Glomerular endothelial cell (primary cell): ENCODE results near the gene ST13. TPM values are rescaled to one million over a fixed set of nuclear protein-coding genes. Genes with fewer than 3 reads are reported as not detected.
"Not testable (repeated sequence)": the region's sequence is repeated elsewhere in the genome, so short reads cannot be mapped to it uniquely, and the experiment has no call there.

Experiments used
- DNase-seq: peaks from one replicate; pipeline ENCODE4 v3.0.0-alpha.2; 2011; ENCODE audit warnings: low read depth, low spot score; ENCODE audit errors: extremely low read depth
- total RNA-seq: library from RNA; depleted of rRNA; stranded (reverse); fragments of >200 nt; gene quantifications from 2 replicates; pipeline ENCODE4 v1.2.3, GENCODE V29; 2015

Gene ST13
- total RNA-seq, 1 donor from 2014 or later = 119 TPM

DNA sequence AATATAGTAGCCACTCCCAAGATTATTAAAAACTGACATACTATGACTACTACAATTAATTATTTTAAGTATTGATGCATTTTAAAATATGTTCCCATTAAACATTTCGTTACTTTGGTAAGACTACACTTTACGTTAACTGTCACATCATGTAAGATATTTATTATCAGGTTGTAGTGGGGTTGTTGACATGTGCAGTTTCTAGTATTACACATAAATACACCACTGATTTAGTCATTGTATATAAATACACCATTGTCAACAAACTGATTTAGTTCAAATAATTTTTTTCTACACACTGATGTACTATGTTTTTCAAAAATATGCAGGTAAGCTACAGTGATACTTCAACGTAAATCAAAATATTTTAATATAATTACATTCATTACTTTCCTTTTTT lies 11.5 kb downstream of the ST13 start:
- no peak for DNase-seq

DNA sequence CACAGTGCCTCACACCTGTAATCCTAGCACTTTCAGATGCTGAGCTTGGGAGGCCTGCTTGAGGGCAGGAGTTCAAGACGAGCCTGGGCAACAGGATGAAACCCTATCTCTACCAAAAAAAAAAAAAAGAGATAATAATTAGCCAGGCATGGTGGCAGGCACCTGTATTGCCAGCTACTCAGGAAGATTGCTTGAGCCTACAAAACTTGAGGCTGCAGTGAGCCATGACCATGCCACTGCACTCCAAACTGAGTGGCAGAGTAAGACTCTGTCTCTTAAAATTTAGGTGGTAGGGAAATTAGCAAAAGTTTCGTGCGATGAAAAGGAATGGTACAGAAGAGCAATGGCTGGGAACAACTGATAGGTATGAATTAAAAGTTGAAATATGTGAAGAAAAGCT lies 18.0 kb downstream of the ST13 start:
- no peak for DNase-seq

DNA sequence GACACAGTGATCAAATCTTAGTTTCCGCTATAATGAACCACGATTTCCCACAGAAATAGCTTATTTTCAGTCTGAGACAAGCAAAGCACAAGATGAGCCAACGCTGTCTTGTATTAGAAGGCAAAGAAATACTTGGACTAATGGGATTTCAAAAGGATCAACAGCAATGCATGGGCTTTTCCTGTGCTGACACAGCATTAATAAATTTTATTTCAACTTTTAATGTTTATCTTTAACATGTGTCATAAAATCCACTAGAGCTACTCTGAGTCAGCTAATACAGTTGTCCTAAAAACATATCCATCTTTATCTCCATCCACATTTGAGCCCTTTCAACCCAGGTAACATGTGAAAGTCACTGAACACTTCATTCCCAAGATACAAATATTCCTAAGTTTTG lies 21.8 kb downstream of the ST13 start:
- no peak for DNase-seq

DNA sequence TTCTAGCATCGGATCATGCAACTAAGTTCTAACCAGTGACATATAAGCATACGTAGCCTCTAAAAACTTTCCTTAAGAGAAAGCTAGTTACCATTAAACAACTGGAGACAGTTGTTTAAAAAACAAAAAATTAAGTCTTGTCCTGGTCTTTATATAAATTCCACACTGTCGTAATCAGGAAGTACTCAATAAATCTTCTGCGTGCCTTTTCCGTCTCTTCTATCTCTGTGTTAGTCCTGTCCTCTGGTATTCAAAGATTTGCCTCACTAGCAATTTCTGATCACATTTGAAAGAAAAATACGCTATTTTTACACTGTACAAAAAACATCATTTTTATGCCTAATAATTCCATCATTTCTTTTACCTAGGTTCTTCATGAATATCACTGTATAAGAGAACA lies 27.3 kb downstream of the ST13 start:
- no peak for DNase-seq

DNA sequence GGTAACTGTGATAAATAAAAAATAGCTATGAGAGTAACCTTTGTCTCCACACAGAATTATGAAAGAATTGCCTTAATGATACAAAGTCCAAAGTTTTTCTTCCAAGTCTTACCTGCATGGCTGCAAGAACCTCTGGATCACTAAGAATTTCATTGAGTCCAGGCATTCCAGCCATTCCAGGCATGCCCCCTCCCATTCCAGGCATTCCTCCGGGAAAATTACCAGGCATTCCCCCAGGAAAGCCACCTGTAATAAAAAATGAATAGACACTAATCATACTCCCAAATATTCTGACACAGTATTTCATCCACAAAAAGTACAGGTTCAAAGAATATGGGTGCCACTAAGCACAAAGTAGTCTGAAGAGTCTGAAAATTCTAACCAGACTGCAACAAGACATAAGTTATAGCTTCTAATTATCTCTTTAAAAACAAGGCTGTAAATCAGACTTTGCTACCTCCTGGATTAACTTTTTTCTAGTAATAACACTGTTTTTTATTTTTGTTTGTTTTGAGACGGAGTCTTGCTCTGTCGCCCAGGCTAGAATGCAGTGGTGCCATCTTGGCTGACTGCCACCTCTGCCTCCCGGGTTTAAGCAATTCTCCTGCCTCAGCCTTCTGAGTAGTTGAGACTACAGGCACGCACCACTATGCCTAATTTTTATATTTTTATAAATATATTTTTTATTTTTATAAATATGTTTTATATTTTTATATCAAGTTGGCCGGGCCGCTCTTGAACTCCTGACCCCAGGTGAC lies 29.3 kb downstream of the ST13 start:
- no peak for DNase-seq

DNA sequence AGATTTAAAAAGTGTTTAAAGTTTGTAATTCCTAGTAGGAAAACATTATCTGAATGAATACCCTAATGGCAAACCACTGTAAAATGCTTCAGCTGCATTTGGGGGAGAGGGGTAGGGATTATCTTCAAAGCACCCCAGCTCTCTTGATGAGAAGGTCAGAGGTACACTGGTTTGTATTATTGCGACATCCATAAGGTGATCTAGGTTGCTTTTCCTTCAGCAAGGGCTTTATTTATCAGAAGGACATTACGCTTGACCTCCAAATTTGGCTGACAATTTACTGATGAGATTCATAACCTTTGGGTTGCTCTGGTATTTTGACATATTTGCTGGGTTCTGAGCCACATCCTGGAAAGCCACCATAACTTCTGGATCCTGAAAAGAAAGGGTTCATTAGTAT lies 30.1 kb downstream of the ST13 start:
- DNase-seq = not testable (repeated sequence)

DNA sequence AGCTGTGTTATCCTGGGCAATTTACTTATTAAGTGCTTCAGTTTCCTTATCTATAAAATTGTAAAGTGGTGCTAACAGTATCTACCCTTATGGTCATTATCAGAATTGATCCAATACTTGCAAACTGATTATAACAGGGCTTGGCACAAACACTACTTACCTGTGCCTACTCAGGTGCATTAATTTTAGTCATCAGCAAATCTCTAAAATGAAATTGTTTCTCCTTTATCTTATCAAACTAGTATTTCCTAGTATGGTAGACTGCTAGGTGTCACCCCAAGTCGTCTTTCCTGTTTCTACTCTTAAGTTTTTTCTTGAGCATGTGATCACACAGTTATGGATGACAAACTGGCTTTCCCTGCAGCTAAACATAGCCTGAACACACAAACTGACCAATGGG lies 33.0 kb downstream of the ST13 start:
- no peak for DNase-seq

DNA sequence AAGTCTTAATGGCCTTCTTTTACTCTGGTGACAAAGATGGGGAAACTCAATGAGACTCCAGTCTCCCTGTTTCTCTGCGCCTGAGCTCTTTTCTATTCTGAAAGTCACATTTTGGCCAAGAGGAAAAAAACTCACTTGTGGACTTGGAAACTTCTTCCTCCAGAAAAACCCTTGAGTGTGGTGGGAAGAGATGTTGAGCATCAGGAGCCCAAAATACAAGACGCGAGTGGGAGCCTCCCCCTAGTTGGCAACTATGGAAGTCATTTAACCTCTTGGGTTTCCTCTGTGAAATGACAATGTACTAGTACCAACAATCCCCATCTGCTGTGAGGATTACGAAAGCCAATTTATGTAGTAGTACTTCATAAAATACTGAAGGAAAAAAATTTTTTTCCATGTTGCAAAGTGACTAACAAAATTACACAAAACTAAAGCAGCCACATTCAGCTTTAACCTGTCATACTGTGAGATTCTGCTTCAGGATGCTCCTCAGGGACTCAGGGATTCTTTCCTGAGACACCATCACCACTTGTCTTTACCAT lies 36.8 kb downstream of the ST13 start:
- no peak for DNase-seq

DNA sequence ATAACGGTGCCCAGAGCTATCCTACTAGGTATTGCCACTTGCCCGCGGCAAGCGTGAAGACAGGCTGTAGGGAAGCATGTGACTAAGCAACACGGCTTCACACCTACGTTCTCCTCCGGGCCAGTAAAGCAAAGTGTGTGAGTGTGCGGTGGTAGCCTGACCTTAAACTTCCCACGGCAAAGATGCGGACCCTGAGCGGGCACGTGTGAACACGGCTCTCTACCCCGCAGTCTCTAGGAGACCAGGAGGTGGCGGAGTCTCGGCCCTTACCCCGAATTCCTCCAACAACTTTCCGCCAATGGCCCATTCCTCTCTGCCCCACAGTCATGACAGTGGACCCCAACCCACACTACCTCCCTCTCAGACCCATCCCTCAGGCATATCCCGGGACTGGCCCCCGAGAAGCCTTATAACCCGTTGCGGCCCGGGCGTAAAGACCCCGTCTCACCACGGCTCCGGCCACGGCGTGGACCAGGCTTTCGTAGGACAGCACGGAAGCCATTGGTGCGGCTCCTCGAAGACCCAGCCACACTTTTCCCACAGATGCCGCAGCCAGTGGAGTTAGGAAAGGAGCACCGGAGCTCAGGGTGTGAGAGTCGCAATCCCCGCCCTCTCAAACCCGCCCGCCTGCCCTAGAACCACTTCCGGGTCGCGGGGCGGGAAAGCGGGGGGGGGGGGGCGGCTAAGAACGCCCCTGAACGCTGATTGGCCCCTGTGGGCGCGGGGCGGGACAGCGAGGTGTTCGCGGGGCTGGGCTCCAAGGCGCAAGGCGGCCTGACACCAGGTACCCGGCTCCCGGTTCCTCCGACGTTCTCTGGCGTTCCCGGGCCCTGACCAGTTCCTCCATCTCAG lies 37.5 kb downstream of the ST13 start, which contains the start of gene SLC25A17:
Gene SLC25A17 (minus strand): TSS at position 600 of the 852 bp plus-strand sequence. CDS start 98 bp downstream, at position 502.
- no peak for DNase-seq

DNA sequence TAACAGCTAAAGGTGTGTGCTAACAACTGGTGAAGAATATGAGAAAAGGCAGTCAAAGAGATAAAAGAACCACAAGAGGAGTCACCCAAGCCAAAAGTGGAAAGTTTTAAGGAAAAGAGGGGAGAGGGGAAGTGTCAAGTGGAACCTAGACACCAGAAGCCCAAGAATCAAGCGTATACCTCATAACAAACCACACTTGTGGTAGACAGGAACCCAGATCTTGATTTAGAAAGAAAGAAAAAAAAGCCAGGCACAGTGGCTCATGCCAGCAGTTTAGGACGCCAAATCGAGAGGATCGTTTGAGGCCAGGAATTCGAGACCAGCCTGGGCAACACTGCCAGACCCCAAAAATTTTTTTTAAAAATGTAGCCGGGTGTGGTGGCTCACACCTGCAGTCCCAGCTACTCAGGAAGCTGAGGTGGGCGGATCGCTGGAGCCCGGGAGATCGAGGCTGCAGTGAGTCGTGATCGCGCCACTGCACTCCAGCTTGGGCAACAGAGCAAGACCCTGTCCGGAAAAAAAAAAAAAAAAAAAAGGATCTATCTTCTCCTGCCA lies 38.2 kb downstream of the ST13 start:
- no peak for DNase-seq

DNA sequence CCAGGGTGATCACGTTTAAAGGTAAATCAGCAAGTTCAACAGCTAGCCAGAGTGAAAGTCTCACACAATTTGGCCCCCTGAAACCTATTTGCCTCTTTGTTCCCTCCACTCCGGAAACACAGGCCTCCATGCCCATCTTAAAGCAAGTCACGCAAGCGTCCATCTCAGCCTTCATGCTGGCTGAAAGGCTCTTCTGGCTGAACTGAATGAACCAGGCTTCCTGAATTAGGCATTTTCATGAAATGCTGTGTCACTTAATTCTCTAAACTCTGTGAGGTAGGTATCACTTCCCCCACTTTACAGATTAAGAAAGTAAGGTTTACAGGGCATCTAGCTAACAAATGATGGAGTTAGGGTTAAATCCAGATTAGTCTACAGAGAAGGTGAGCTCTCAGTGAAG lies 38.7 kb downstream of the ST13 start:
- no peak for DNase-seq

DNA sequence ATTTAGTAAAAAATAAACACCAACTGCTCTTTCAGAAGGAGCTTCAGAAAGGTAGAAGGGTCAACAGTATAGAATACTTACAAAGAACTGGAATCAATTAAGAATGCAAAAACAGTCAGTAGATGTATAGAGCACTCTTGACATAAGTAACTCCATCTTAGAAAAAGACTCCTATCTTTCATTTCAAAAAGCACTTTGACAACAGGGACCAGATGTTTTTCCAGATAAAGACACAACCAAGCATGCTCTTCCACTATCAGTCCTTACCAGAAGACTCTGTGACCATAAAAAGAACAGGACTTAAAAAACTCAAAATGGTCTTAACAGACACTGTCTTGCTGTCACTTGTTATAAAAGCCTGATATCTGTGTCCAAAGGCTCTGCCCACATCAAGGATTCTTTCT lies 42.5 kb downstream of the ST13 start:
- no peak for DNase-seq

DNA sequence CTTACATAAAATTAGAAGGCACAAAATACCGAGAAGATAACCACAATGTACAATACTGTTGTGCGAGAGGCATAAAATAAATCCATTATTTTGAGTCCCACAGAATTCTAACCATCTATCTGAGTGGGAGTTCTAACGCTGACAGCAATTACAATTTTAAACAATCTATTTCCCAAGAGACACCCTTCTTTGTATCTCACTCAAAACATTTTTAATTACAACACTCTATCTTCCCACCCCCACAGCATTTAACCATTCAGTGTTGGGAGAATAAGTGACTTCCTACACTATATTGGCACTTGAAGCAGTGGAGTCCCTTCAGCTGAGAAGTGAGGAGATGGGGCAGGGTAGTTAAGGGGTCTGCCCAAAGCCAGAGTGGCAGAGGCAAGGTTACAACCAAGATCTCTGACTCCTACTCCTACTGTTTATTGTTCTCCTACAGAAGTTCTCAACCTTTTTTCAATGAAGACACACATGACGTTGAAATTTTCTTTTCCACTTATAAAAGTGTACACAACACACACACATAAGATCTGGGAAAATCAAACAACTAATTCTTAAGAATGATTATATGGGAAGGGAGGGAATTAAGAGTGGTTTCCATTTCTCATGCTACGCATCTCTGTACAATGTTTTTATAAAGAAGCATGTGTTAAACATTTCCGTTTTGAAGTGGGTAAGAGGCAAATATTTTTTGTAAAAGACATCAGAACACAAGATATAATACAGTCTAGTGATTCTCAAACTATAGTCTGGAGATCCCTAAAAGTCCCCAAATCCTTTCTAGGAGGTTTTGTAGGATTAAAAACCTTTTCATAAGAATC lies 48.2 kb downstream of the ST13 start:
- no peak for DNase-seq

DNA sequence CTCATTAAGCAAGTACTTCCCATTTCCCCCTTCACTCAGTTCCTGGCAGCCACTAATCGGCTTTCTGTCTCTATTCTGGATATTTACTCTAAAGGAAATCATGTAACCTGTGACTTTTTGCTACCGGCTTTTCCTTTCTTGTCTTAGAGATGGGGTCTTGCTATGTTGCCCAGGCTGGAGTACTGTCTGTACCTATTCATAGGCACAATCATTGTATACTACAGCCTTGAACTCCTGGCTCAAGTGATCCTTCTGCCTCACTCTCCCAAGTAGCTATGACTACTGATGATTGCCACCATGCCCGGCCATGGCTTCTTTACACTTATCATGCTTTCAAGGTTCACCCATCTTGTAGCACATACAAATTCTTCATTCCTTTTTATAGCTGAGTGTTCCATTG lies 49.7 kb downstream of the ST13 start:
- no peak for DNase-seq

DNA sequence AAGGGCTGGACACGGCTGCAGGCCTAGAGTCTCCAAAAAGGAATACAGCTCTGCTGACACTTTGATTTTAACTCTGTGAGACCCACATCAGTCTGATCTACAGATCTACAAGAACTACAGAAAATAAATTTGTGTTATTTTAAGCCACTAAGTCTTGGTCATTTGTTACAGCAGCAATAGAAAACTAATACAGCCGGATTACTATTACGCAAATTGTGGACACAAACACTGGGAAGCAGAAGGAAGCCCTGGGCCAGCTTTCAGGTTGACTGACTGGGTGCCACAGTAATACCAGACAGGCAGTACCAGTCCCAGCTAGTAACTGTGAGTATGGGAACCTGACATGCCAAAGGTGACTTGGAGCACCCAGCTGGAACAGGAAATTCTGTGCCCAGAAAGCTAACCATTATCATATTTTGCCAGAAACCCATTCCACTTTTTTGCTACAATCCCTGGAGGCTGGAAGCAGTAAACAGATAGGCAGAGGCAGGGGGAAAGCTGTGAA lies 50.7 kb downstream of the ST13 start:
- no peak for DNase-seq

DNA sequence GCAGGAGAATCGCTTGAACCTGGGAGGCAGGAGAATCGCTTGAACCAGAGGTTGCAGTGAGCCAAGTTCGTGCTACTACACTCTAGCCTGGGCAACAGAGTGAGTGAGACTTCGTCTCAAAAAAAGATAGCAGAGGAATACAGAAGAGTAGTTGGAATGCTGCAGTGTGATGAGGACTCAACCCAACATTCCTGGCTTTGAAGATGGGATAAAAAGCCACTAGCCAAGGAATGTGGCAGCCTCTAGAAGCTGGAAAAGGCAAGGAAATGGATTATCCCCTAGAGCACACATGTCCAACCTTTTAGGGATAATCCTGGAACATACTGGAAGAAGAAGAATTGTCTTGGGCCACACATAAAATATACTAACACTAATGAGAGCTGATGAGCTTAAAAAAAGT lies 51.2 kb downstream of the ST13 start:
- no peak for DNase-seq

DNA sequence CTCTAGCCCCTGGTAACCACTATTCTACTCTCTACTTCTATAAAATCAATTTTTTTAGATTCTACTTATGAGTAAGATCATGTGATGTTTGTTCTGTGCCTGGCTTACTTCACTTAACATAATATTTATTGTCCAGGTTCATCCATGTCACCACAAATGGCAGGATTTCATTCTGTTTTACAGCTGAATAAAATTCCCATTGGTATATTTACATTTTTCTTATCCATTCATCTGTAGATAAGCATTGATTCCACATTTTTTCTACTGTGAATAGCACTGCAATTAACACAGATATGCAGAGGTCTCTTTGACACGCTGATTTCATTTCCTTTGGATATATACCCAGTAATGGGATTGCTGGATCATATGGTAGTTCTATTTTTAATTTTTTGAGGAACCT lies 53.1 kb downstream of the ST13 start:
- DNase-seq = no peak

DNA sequence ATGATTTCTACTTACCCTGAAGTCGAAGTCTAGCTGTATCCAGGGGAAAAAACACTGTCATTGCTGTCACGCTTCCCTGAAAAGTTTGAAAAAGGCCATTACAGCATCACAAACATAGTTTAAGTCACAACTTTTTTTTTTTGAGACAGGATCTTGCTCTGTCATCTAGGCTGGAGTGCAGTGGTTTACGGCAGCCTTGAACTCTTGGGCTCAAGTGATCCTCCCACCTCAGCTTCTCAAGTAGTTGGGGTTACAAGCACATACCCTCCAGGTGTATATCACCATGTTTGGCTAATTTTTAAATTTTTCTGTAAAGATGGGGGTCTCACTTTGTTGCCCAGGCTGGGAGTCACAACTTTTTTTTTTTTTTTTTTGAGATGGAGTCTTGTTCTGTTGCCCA lies 57.4 kb downstream of the ST13 start:
- no peak for DNase-seq

DNA sequence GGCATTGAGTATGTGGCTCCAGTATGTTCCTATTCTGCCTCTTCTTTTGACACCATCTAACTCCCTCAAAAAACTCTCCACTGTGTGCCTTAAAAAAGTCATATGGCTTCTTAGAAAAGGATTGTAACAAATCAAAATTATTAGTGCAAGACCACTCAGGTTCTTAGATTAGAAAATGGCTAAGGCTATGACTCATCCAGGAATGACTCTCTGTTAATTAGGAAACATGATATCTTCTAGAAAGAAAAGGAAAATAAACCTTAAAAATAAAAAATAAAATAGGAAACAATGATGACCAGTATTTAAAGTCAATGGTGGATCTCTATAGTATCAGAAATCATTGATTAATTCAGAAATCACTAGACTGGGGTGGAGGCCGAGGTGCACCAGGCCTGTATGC lies 59.0 kb downstream of the ST13 start:
- no peak for DNase-seq

DNA sequence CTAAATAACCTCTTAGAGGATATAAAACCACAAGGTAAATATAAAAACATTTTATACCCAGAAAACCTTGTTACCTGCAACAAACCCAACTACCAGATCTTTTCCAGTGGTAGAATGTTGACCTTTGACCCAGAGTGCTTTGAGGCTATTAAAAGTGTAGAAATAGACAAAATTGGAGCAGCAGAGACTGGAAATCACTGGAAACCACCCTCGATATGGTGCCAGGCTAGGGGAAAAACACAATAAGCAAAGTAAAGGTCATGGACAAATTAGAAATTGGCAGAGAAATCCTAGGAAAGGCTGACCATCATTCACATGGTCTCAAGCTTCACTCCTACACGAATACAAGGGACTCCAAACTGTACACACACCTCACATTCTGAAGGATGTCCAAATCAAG lies 64.0 kb downstream of the ST13 start:
- no peak for DNase-seq
